ENCODE measurements around the gene CCDC91.
"Not testable (repeated sequence)": the region's sequence is repeated elsewhere in the genome, so short reads cannot be mapped to it uniquely, and the experiment has no call there.

CCDC91 gene

DNA sequence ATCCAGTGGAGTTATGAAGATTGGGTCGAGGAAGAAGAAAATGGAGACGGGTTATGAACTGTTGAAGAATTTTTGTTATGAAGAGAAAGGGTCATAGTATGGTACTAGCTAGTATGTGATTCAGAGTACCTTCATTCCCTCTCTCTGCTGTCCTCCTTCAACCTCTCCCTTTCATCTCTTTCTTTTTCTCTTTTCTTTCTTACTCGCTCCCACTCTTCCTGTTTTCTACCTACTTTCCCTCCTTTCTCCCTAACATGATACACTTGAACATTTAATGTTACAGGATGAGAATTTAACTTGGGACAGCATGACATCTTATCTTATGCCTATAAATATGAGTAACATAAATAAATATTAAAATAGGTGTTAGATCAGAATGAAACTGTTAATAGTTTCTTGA, 112.9 kb downstream of the CCDC91 start:
- DNase-seq, result no peak

DNA sequence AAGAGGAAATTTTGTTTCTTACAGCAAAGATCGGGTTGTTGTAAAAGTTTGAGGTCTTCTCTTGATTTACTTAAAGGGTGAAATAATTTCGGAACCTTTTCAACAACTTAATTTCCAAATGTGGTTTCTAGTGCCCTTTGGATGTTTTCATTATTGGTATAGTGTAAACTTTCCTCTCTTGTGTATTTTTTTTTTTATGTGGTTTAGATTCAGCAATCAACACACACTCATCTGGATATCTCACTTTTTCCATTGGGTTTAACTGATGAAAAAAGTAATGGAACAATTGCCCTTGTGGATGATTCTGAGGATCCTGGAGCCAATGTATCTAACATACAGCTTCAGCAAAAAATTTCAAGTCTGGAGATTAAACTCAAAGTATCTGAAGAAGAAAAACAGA, 116.3 kb downstream of the CCDC91 start:
- DNase-seq, result no peak

DNA sequence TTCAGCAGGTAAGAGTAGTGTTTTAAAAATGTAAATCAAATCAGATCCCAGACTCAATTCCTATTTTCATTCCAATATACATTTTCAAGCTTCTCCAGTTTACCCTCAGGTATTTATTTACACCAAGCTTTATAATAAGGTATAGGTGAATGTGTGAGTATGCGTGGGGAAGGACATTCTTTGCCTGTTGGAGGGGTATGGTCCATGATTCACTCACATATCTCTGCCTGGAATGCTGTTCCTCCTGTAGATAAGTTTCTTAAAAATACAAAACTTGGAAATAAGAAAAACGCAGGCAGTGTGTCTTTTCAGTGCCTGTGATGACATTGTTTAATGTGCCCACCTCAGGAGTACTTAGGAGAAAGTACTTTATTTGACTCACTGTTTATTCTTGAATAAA, 118.6 kb downstream of the CCDC91 start:
- no peak for DNase-seq

DNA sequence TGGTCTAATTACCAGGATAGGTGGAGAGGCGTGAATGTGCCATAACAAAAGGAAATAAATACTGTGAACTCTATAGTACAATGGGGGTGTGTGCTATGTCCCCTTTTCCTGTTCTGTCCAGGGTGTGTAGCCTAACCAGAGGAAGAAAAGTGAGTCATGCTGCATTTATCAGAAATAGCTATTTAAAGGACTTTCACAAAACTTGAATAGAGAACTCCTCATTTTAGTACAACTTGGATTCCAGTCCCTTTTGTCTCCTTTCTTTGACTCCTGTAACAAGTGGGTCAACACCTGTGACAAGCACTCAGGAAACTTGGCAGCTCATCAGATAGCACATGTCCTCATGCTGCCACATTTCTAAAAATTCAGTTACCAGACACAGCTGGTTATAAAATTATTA, 123.4 kb downstream of the CCDC91 start:
- DNase-seq, result no peak

DNA sequence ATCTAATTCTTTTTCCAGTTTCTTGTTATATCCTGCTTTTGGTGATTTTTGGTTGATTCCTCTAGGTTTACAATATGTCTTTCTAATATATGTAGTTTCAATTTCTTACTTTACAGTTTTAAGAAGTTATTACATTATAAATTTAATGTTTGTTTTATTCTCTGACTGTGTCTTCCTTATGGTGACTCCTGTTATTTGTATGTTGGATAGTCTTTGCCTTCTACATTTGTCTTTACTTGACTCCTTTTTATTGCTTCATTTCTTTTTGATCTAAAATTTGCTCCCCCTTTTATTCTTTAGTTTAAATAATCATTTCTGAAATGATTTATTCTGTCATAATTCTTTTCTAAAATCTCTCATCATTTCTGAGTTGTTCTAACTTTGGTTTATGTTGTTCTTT, 125.8 kb downstream of the CCDC91 start:
- no peak for DNase-seq

DNA sequence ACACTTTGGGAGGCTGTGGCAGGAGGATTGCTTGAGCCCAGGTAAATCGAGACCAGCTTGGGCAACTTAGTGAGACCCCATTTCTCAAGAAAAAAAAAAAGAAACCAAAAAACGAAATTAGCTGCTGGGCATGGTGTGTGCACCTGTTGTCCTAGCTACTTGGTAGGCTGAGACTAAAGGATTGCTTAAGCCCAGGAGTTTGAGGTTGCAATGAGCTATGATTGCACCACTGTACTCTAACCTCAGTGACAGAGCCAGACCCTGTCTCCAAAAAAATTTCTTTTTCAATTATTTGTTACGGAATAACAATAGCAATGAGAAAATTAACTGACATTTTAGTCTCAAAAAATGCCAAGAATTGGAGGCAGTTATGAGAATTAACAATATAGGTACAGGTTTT, 128.0 kb downstream of the CCDC91 start:
- no peak for DNase-seq

DNA sequence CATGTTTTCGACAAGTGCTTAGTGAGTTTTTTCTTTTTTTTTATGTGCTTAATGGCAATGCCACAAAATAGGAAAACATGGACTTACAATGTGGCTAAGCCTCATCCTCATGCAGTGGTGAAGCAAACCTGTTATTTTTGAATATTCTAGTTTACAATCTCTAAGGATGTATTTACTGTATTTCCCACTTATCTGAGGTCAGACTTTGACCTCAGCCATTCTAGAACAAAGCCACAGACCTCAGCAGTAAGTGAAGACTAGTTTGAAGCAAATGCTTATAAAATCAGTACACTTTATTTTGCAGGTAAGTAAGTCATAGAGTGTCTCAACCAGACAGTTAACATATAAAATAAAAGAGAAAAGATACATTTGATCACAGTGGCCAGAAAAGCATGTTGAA, 130.1 kb downstream of the CCDC91 start:
- DNase-seq, result no peak

DNA sequence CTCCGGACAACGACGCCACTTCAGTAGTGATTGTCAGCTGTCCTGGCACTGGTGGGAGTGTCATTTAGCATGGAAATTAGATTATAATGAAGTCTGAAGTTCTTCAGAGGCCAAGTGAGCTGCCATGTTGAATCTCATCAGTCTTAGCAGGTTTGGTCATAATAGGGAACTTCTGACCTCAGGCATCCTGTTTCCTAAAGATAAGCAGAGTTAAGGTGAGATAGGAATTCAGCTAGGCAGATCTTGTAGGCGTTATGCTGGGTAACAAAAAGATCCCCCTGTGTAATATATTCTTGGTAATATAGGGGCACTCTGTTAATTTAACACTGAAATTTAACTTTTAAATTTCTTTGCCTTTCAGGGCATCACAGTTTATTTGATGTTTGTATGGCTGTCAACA, 137.5 kb downstream of the CCDC91 start:
- DNase-seq, result no peak

DNA sequence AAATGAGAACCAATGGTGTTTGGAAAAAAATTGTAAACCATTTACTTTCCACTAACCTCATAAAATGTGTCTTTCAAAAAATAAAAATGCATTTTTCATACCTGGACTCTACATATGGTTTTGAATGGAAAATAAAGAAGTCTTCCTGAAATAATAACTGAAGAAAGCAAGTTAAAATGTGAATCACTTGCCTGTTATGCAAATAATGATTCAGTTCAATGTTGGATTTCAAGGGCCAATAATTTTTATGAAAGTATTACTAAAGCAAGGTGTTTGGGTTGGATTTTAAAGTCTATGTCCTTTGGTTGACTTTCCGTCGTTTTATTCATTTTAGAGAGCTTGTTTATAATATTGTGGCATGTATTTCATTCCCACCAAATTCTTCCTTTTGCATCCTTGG, 138.7 kb downstream of the CCDC91 start:
- no peak for DNase-seq

DNA sequence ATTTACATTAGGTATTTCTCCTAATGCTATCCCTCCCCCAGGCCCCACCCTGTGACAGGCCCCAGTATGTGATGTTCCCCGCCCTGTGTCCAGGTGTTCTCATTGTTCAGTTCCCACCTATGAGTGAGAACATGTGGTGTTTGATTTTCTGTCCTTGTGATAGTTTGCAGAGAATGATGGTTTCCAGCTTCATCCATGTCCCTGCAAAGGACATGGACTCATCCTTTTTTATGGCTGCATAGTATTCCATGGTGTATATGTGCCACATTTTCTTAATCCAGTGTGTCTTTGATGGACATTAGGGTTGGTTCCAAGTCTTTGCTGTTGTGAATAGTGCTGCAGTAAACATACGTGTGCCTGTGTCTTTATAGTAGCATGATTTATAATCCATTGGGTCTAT, 139.5 kb downstream of the CCDC91 start:
- not testable (repeated sequence) for DNase-seq

DNA sequence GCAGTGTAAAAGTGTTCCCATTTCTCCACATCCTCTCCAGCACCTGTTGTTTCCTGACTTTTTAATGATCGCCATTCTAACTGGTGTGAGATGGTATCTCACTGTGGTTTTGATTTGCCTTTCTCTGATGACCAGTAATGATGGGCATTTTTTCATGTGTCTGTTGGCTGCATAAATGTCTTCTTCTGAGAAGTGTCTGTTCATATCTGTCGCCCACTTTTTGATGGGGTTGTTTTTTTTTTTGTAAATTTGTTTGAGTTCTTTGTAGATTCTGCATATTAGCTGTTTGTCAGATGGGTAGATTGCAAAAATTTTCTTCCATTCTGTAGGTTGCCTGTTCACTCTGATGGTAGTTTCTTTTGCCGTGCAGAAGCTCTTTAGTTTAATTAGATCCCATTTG, 140.0 kb downstream of the CCDC91 start:
- not testable (repeated sequence) for DNase-seq

DNA sequence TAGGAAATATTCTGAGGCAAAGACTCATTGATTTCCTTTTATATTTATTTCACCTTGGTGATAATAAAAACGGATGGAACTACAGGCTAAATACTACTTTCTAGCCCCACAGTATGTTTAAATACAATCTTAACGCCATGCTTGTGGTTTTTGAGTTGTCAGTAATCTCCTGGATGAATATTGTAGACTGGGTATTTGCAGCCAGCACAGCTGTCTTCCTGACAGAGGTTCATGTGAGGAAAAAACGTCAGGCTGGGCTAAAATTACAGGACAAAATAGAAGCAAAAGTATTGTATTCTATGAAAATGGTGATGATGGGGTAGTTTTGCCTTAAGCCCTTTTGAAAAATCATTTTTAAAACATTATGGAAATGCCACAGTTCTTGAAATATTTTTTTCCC, 140.9 kb downstream of the CCDC91 start:
- DNase-seq, result no peak

DNA sequence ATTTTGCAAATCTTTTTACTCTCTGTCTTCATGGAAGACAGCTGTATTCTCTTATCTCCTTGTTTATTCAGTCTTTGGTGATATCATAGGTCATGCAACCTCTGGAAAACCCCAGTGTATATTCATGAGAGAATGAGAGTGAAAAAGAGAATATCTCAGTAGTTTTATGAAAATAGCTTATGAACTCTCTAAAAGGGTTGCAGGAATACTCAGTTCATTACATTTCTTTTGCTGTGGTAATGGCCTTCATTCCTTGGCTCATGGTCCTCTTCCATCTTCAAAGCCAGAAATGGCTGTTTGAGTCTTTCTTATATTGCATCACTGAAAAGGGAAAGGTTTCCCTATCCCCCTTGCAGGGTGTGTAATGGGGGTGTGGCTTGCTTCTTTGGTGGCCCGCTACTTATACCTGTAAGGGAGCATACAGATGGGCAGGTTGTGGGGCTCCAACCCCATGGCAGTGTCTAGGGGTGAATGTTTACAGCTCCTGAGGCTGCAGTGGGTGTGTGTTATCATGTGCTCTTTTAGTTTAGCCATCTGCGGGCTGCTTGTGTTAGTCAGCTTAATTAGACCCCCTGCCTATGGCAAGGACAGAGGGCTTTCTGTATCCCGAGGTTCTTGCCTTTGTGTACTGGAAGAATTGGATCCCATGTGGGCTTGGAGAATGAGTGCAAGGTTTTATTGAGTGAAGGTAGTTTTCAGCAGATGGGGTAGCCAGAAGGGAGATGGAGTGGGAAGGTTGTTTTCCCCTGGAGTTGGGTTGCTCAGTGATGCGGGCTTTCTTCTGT, 150.2 kb downstream of the CCDC91 start:
- DNase-seq, result no peak

DNA sequence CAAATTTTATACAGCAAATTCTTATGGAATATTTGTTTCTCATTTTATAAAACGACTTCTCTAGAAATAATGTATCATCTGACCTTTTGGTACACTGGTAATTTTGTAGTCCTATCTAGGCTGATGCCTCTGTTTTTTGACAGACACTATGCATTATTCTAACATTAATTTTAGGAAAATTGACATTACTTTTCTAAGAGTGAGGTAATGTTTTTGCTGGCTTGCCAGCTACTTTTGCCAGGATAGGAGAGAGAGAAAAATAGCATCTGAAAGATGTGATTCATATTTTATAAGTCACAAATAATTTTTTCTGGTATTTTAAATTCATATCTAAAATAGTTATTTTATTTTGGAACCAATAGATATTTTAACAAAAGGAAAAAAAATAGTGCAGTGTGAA, 153.5 kb downstream of the CCDC91 start:
- DNase-seq, result no peak

DNA sequence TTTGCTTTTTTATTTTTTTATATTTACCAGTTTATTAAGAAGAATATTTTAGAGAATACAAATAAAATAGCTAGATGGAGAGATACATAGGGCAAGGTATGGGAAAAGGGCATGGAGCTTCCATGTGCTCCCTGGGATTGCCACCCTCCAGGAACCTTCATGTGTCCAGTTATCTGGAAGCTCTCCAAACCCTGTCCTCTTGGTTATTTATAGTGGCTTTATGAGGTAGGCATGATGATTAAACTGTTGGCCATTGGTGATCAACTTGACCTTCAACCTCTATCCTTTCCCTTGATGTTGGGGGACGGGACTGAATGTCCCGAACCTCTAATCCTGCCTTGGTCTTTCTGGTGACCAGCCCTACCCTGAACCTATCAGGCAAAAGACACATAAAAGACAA, 156.3 kb downstream of the CCDC91 start:
- DNase-seq, result no peak

DNA sequence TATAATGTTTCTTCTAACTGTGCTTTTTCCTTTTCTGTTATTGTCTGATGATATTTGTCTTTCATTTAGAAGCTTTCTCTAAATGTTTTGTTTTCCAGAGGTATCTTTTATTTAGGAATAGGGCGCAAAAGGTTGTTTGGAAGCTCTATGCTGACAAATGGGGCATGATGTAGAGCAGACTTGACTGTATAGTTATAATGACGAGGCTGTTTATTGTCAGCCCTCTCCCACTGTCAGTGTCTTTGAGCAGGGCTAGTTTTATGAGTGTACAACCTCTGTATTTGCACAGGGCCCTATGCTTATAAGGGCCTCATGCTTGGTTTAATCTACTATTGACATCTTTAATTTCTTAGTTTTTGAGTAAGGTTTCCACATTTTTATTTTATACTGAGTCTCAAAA, 158.9 kb downstream of the CCDC91 start:
- no peak for DNase-seq

DNA sequence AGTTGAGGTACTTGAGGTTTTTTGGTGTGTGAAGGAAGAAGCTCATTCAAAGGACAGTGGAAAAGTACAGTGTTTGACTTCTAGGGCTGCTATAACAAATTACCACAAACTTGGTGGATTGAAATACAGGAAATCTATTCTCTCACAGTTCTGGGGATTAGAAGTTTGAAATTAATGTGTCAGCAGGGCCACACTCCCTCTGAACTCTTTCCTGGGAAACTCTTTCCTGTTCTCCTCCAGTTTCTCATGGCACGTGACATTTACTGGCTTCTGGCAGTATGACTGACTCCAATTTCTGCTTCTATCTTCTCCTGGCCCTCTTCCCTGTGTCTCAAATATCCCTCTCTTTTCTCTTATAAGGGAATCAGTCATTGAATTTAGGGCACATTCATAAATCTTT, 160.2 kb downstream of the CCDC91 start:
- DNase-seq, result no peak

DNA sequence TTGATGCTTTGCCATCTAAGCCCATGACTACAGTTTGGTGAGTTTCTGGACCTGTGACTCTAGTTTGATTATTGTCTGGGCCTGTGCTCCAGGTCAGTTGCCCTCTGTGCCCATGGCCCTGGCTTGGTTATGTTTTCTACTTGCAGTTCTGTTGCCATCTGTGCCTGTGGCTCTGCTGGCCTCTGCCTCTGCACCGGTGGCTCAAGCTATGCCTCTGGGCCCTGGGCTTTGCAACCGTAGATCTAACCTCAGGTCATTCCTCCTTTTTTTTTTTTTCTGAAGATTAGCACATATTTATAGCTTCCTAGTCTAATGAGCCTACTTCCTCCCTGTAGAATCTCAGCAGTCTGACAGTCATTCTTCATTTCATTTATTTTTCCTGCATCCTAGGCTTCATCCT, 161.2 kb downstream of the CCDC91 start:
- no peak for DNase-seq

DNA sequence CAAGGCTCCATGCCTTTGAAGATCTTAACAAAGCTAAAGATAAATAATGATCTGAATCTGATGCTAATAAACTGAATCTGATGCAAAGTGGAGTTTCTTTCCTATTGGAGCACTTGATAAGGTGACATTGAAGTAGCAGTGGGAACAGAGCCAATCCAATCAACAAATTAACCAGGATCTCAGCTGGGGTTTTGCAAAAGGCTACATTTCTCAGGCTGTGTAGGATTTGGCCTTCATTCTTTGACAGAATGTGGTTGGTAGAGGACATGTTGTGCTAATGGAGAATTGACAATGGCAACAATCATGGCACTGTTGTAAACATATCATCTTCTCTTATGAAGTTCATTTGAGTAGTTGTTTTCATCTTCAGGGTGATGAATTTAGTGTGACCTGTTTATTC, 164.9 kb downstream of the CCDC91 start:
- DNase-seq, result no peak

DNA sequence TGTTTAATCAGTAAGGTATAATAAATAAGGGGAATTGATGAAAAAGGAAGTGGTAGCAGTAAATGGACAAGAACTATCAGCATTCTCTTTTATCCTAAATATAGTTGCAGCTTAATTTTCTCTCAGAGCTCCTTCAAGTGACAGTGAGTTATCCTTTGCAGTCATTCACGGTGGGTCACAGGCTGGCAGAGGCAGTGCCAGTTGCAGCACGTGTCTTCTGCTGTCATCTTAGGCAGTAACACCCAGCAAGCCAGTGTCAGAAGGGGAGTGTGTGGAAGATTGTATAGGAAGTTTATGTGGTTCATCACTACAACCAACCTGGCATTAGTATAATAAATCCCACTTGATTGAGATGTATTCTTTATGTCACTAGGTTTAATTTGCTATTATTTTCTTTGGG, 170.0 kb downstream of the CCDC91 start:
- no peak for DNase-seq

DNA sequence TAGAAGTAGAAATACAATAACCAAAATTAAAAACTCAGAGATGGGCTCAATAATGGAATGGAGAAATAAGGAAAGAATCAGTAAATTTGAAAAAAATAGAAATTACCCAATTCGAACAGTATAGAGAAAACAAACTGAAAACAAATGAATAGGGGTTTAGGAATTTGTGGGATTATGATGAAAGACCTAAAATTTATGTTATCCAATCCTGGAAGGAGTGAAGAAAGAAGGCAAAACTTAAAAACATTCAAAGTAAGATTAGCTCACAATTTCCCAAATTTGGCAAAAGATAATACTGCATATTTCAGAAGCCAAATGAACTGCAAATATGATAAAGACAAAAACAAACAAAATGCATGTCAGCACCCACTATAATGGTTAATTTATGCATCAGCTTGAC, 177.1 kb downstream of the CCDC91 start:
- DNase-seq, result no peak

DNA sequence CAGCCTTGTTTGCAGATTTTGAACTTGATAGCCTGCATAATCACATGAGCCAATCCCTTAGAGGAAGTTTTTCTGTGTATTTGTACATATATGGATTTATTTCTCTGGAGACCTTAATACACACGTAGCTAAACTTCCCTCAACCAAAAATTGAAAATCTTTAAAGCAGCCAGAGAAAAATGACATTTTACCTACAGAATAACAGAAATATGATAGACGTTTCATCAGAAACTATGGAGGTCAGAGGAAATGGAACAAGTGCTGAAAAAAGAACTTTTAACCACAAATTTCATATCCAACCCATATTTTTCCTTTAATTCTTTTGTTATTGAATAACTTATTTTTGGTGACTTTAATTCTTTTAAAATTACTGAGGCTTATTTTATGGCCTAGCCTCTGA, 177.7 kb downstream of the CCDC91 start:
- no peak for DNase-seq

DNA sequence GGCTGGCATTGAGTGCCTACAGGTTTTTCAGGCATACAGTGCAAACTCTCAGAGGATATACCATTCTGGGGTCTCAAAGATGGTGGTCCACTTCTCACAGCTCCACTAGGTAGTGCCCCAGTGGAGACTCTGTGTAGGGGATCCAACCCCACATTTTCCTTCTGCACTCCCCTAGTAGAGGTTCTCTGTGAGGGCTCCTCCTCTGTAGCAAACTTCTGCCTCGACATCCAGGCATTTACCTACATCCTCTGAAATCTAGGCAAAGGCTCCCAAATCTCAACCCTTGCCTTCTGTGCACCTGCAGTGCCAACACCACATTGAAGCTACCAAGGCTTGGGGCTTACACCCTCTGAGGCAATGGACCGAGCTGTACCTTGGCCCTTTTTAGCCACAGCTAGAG, 179.2 kb downstream of the CCDC91 start:
- no peak for DNase-seq

DNA sequence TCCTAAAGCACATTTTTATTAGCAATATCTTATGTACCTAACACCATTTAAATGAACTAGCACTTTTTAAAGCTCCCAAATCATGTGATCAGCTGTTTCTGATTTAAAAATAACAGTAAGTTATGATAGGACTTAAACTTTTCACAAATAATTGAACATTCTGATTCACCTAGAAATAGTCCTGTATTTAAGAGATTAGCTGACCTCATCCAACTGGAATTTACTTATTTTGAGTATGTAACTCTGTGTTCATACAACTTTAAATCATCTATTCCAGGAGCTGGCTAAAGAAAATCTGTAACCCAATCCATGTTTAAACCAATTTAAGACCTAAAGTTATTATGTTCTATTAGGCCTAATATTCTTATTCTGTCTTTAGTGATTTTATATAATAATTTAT, 184.3 kb downstream of the CCDC91 start:
- no peak for DNase-seq

DNA sequence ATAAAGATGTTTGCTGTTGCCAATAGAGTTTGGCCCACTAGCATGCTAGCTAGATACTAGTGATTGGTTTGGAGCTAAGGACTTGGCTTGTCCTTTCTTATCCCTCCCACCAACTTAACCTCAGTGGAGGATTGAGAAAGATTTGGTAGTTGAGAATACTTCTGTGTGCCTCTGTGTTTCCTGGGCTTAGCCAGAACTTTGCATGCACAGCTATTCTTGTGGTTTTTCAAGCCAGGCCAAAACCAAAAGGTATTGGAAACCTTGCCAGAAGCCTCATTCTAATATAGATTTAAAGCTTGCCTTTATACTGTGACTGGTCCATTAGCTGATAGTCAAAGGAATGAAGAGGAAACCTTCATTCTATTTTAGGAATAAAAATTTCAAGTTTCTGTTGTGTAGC, 188.5 kb downstream of the CCDC91 start:
- no peak for DNase-seq

DNA sequence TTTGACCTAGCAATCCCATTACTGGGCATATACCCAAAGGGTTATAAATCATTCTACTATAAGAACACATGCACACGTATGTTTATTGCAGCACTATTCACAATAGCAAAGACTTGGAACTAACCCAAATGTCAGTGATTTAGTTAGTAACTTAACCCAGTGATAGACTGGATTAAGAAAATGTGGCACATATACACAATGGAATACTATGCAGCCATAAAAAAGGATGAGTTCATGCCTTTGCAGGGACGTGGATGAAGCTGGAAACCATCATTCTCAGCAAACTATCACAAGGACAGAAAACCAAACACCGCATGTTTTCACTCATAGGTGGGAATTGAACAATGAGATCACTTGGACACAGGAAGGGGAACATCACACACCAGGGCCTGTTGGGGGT, 189.5 kb downstream of the CCDC91 start:
- DNase-seq, result not testable (repeated sequence)
